Measurements from ENCODE around the gene PLEKHA1.

DNA sequence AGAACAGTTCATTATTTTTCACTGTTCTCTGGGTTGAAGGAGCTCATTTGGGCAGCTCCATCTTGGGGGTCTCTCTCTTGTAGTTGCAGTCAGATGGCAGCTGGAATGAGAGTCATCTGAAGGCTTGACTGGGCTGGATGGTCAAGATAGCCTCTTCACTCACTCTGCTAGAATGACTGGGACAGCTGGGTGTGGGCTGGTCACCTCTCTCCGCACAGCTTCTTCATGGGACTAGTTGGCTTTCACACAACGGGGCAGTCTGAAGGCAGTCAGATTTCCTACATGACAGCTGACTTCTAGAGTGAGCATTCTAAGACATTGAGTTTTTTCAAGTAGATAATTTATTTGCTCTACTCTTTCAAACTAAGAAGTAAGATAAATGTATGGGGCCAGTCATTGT, 13.1 kb downstream of the PLEKHA1 start:
- TF ChIP-seq POLR2A (IDR thresholded peaks at IDR 0.05): no peak
- TF ChIP-seq CTCF (IDR thresholded peaks at IDR 0.05): no peak
